ES-I3 (cell line): ENCODE data around the gene CASP12.

Experiments
- H3K36me3 ChIP-seq: 2 replicates; pipeline ENCODE4 v1.6.1; 2013; ENCODE audit warnings: mild to moderate bottlenecking, low read length, control low read depth, moderate library complexity; ENCODE audit not compliant: insufficient read depth
- H3K4me1 ChIP-seq: 2 replicates; pipeline ENCODE4 v1.6.1; 2013; ENCODE audit warnings: mild to moderate bottlenecking, control low read depth, low read length; ENCODE audit not compliant: insufficient read depth
- H3K9ac ChIP-seq: 2 replicates; pipeline ENCODE4 v1.6.1; 2013; ENCODE audit warnings: low read depth, mild to moderate bottlenecking, low read length, moderate library complexity
- H3K9me3 ChIP-seq: 2 replicates; pipeline ENCODE4 v1.6.1; 2013; ENCODE audit warnings: mild to moderate bottlenecking, low read length, moderate library complexity; ENCODE audit not compliant: control insufficient read depth, insufficient read depth

The CASP12 gene

GRCh38 chr11:104907521-104908185 is 9.4 kb upstream of the CASP12 start:
- Histone ChIP-seq H3K4me1 (no peaks in the 10 kb centered on the region), H3K9me3 (no peaks in the 10 kb centered on the region), H3K9ac (no peak overlapping the region), H3K36me3 (no peaks in the 10 kb centered on the region)

GRCh38 chr11:104905271-104905670 is 7.0 kb upstream of the CASP12 start:
- Histone ChIP-seq H3K9me3 (no peaks in the 10 kb centered on the region), H3K9ac (no peak overlapping the region), H3K4me1 (no peaks in the 10 kb centered on the region), H3K36me3 (no peaks in the 10 kb centered on the region)

- H3K36me3 ChIP-seq: no peaks in the 10 kb centered on the region
- H3K9me3 ChIP-seq: no peaks in the 10 kb centered on the region
- H3K4me1 ChIP-seq: peaks cover 11% of the 10 kb centered on the region; the same call in 1 of the 2 replicates
- H3K9ac ChIP-seq: no peak overlapping the region
Observed at GRCh38 chr11:104899226-104899625, 966 bp upstream of the CASP12 start.

GRCh38 chr11:104898685-104899013 is 389 bp upstream of the CASP12 start:
- Histone ChIP-seq H3K9me3 (no peaks in the 10 kb centered on the region), H3K36me3 (no peaks in the 10 kb centered on the region), H3K4me1 (peaks cover 12% of the 10 kb centered on the region; the same call in 1 of the 2 replicates), H3K9ac (no peak overlapping the region)

GRCh38 chr11:104895634-104896033 is 2.6 kb downstream of the CASP12 start:
- Histone ChIP-seq H3K36me3 (no peaks in the 10 kb centered on the region), H3K9ac (no peak overlapping the region), H3K9me3 (no peaks in the 10 kb centered on the region), H3K4me1 (peaks cover 12% of the 10 kb centered on the region; the same call in 1 of the 2 replicates)

- Histone ChIP-seq H3K9me3 (no peaks in the 10 kb centered on the region), H3K9ac (no peak overlapping the region), H3K36me3 (no peaks in the 10 kb centered on the region), H3K4me1 (peaks cover 12% of the 10 kb centered on the region; the same call in 1 of the 2 replicates)
Observed at GRCh38 chr11:104893876-104894275, 4.4 kb downstream of the CASP12 start.

- peaks cover 12% of the 10 kb centered on the region; the same call in 1 of the 2 replicates for H3K4me1 ChIP-seq
- no peaks in the 10 kb centered on the region for H3K9me3 ChIP-seq
- no peak overlapping the region for H3K9ac ChIP-seq
- H3K36me3 ChIP-seq: no peaks in the 10 kb centered on the region
Observed at GRCh38 chr11:104892723-104893511, 5.3 kb downstream of the CASP12 start.

GRCh38 chr11:104891135-104891534 is 7.1 kb downstream of the CASP12 start:
- H3K9ac ChIP-seq: no peak overlapping the region
- H3K36me3 ChIP-seq: no peaks in the 10 kb centered on the region
- H3K4me1 ChIP-seq: peaks cover 12% of the 10 kb centered on the region; the same call in 1 of the 2 replicates
- H3K9me3 ChIP-seq: no peaks in the 10 kb centered on the region

- H3K36me3 ChIP-seq: no peaks in the 10 kb centered on the region
- no peaks in the 10 kb centered on the region; the same call in 1 of the 2 replicates for H3K9me3 ChIP-seq
- no peak overlapping the region for H3K9ac ChIP-seq
- no peaks in the 10 kb centered on the region for H3K4me1 ChIP-seq
Observed at GRCh38 chr11:104883342-104883741, 14.9 kb downstream of the CASP12 start.

- Histone ChIP-seq H3K9me3 (no peaks in the 10 kb centered on the region; the same call in 1 of the 2 replicates), H3K9ac (no peak overlapping the region), H3K36me3 (no peaks in the 10 kb centered on the region), H3K4me1 (no peaks in the 10 kb centered on the region)
Observed at GRCh38 chr11:104881117-104881794, 17.0 kb downstream of the CASP12 start.

GRCh38 chr11:104879514-104880190 is 18.6 kb downstream of the CASP12 start:
- no peak overlapping the region for H3K9ac ChIP-seq
- H3K4me1 ChIP-seq: no peaks in the 10 kb centered on the region
- no peaks in the 10 kb centered on the region; the same call in 1 of the 2 replicates for H3K9me3 ChIP-seq
- no peaks in the 10 kb centered on the region for H3K36me3 ChIP-seq

- H3K36me3 ChIP-seq: no peaks in the 10 kb centered on the region
- H3K9ac ChIP-seq: no peak overlapping the region
- no peaks in the 10 kb centered on the region for H3K4me1 ChIP-seq
- no peaks in the 10 kb centered on the region; the same call in 1 of the 2 replicates for H3K9me3 ChIP-seq
Observed at GRCh38 chr11:104876861-104877431, 21.3 kb downstream of the CASP12 start.

GRCh38 chr11:104876324-104876723 is 21.9 kb downstream of the CASP12 start:
- Histone ChIP-seq H3K9me3 (no peaks in the 10 kb centered on the region; the same call in 1 of the 2 replicates), H3K9ac (no peak overlapping the region), H3K36me3 (no peaks in the 10 kb centered on the region), H3K4me1 (no peaks in the 10 kb centered on the region)

GRCh38 chr11:104873252-104873651 is 25.0 kb downstream of the CASP12 start:
- Histone ChIP-seq H3K9ac (no peak overlapping the region), H3K9me3 (no peaks in the 10 kb centered on the region), H3K4me1 (no peaks in the 10 kb centered on the region; the same call in 1 of the 2 replicates), H3K36me3 (no peaks in the 10 kb centered on the region)
